IgD-negative memory B cell (primary cell): ENCODE measurements around the gene ARFGAP3. TPM values are rescaled to one million over a fixed set of nuclear protein-coding genes. Genes with fewer than 3 reads are reported as not detected.

Experiments used
- H3K27ac Mint-ChIP-seq, 3 donors: one replicate each; pipeline ENCODE4 v1.8.0; 2020 to 2022; ENCODE audit warnings: mild to moderate bottlenecking in 3 of 3, mixed read lengths in 3 of 3, moderate library complexity in 1 of 3
- H3K27me3 Mint-ChIP-seq: one replicate; pipeline ENCODE4 v1.8.0; 2021; ENCODE audit warnings: mixed read lengths
- H3K36me3 Mint-ChIP-seq: one replicate; pipeline ENCODE4 v1.8.0; 2020; ENCODE audit warnings: mild to moderate bottlenecking, mixed read lengths
- H3K4me1 Mint-ChIP-seq, 3 donors: one replicate each; pipeline ENCODE4 v1.8.0; 2020 to 2022; ENCODE audit warnings: mixed read lengths in 3 of 3, mild to moderate bottlenecking in 1 of 3
- H3K4me3 Mint-ChIP-seq, 4 donors: one replicate each; pipeline ENCODE4 v1.8.0; 2020 to 2022; ENCODE audit warnings: mild to moderate bottlenecking in 4 of 4, mixed read lengths in 4 of 4, moderate library complexity in 3 of 4
- H3K9me3 Mint-ChIP-seq, 3 donors: one replicate each; pipeline ENCODE4 v1.8.0; 2020 to 2021; ENCODE audit warnings: mixed read lengths in 3 of 3, mild to moderate bottlenecking in 1 of 3
- polyA plus RNA-seq: library from polyadenylated mRNA; unstranded; fragments of 300-500 nt; fragmentation: Illumina TruSeq; gene quantifications from one replicate; pipeline ENCODE4 v1.2.3, GENCODE V29; 2021

Gene ARFGAP3
- polyA plus RNA-seq, 1 donor from 2014 or later: 25.5 TPM

GRCh38 chr22:42831712-42832111 lies 25.4 kb downstream of the ARFGAP3 start:
- H3K4me1 Mint-ChIP-seq: peaks cover 0 to 5% (median 2%) of the 10 kb centered on the region in 3 donors
- H3K36me3 Mint-ChIP-seq: peaks cover 5% of the 10 kb centered on the region
- no peak overlapping the region for H3K27ac Mint-ChIP-seq

GRCh38 chr22:42830161-42830560 lies 26.9 kb downstream of the ARFGAP3 start:
- Mint-ChIP-seq H3K4me1 (peaks cover 0 to 3% (median 1%) of the 10 kb centered on the region in 3 donors), H3K27ac (no peak overlapping the region), H3K9me3 (no peaks in the 10 kb centered on the region), H3K4me3 (no peak overlapping the region), H3K27me3 (no peaks in the 10 kb centered on the region), H3K36me3 (peaks cover 5% of the 10 kb centered on the region)

More at GRCh38 chr22:42831712-42832111, 25.4 kb downstream of the ARFGAP3 start:
- Mint-ChIP-seq H3K4me3 (no peak overlapping the region), H3K9me3 (no peaks in the 10 kb centered on the region), H3K27me3 (no peaks in the 10 kb centered on the region)

DNA sequence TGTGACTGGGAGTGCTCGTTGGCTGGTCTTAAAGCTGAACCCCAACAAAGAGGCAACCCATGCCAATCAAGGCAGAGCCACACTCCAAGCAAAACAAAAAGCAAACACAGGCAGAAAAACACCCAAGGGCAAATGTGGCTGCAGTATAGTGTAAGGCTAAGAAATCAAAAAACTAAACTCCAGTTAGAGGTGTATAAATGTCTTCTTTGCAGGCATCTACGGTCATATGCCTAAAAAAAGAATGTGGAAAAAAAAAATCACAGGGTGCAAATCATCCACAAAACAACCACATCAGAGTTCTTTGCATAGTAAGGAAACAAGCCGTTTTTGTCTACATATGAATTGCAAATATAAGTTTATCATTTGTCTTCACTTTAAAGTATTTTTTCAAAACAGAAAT lies 27.8 kb downstream of the ARFGAP3 start:
- H3K27ac Mint-ChIP-seq: peak overlapping the region in 1 of 3 donors; percentile 55
- peaks cover 3% of the 10 kb centered on the region for H3K36me3 Mint-ChIP-seq
- no peak overlapping the region for H3K4me3 Mint-ChIP-seq
- no peaks in the 10 kb centered on the region for H3K9me3 Mint-ChIP-seq
- peaks cover 0 to 3% (median 0%) of the 10 kb centered on the region in 3 donors for H3K4me1 Mint-ChIP-seq
- H3K27me3 Mint-ChIP-seq: no peaks in the 10 kb centered on the region

DNA sequence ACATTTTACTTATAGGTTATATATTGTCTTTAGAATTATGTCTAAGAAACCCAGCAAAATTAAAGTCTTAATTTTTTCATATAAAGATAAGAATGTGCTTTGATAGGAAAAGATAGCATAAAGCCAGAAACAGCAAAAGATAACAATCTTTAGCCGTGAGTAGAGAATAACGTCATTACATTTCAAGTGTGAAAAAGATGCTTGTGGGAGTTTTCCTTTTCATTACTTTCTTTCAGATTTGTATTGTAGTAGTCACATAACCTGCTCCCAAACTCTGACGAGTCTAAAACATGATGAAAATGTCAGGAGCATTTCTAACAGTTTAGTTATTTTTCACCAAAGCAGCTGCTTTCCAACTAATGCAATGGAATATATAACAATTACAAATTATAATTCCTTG lies 31.3 kb downstream of the ARFGAP3 start:
- Mint-ChIP-seq H3K4me1 (peaks cover 0 to 4% (median 1%) of the 10 kb centered on the region in 3 donors), H3K9me3 (no peaks in the 10 kb centered on the region), H3K4me3 (no peak overlapping the region), H3K36me3 (peaks cover 7% of the 10 kb centered on the region), H3K27me3 (no peaks in the 10 kb centered on the region), H3K27ac (no peak overlapping the region)

GRCh38 chr22:42821386-42821785 lies 35.7 kb downstream of the ARFGAP3 start:
- Mint-ChIP-seq H3K27me3 (no peaks in the 10 kb centered on the region), H3K4me1 (peaks cover 1 to 4% (median 4%) of the 10 kb centered on the region in 3 donors), H3K9me3 (no peaks in the 10 kb centered on the region), H3K36me3 (peaks cover 5% of the 10 kb centered on the region), H3K4me3 (no peak overlapping the region), H3K27ac (no peak overlapping the region)

- Mint-ChIP-seq H3K27me3 (no peaks in the 10 kb centered on the region), H3K9me3 (no peaks in the 10 kb centered on the region), H3K4me1 (peaks cover 1 to 4% (median 4%) of the 10 kb centered on the region in 3 donors), H3K36me3 (peaks cover 5% of the 10 kb centered on the region), H3K27ac (no peak overlapping the region), H3K4me3 (no peak overlapping the region)
These were observed 36.9 kb downstream of the ARFGAP3 start for GRCh38 chr22:42820045-42820763.

- Mint-ChIP-seq H3K9me3 (no peaks in the 10 kb centered on the region), H3K36me3 (peaks cover 5% of the 10 kb centered on the region), H3K4me3 (no peak overlapping the region), H3K27ac (no peak overlapping the region), H3K27me3 (no peaks in the 10 kb centered on the region), H3K4me1 (peaks cover 1 to 4% (median 4%) of the 10 kb centered on the region in 3 donors)
These were observed 37.5 kb downstream of the ARFGAP3 start for GRCh38 chr22:42819412-42820044.

DNA sequence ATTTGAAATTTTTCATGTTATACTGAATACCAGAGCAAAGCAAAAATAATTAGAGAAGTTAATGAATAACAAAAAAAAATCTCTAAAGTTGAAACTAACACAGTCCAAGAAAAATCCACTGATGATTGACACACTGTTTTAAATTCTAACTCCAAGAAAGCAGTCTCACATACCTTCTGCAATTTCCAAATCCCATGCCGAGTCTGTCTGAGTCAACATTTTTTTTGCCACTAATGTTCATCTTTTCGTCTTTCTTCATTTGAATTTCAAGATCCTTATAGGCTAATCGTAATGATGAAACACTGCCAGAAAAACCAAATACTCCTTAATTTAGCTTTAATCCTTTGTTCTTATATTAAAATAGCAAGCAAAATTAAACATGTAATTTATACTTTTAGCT lies 39.5 kb downstream of the ARFGAP3 start:
- peaks cover 1 to 4% (median 4%) of the 10 kb centered on the region in 3 donors for H3K4me1 Mint-ChIP-seq
- no peaks in the 10 kb centered on the region for H3K9me3 Mint-ChIP-seq
- H3K4me3 Mint-ChIP-seq: no peak overlapping the region
- no peak overlapping the region for H3K27ac Mint-ChIP-seq
- H3K27me3 Mint-ChIP-seq: no peaks in the 10 kb centered on the region
- H3K36me3 Mint-ChIP-seq: peaks cover 5% of the 10 kb centered on the region

DNA sequence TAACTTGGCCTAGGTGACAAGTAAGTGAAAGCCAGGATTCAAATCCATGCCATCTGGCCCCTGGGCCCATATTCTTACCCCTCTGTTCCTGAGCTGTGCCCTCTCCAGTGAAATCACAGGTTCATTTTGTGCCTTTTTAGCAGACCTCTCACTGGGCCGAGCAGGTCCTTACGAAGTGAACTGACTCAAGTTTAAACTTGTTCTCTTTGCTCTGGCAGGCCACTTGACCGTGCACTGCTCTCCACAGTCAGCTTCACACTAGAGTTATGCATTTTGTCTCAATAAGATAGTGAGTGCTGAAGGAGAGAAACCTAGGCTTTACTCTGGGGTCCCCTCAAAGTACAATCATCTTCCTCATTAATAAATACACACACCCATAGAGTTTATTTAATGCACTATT lies 40.7 kb downstream of the ARFGAP3 start:
- peaks cover 0 to 4% (median 0%) of the 10 kb centered on the region in 3 donors for H3K4me1 Mint-ChIP-seq
- H3K27ac Mint-ChIP-seq: no peak overlapping the region
- no peaks in the 10 kb centered on the region for H3K36me3 Mint-ChIP-seq
- H3K27me3 Mint-ChIP-seq: no peaks in the 10 kb centered on the region
- H3K9me3 Mint-ChIP-seq: no peaks in the 10 kb centered on the region
- H3K4me3 Mint-ChIP-seq: no peak overlapping the region

GRCh38 chr22:42814616-42815015 lies 42.5 kb downstream of the ARFGAP3 start:
- Mint-ChIP-seq H3K27ac (no peak overlapping the region), H3K36me3 (no peaks in the 10 kb centered on the region), H3K4me1 (no peaks in the 10 kb centered on the region), H3K9me3 (no peaks in the 10 kb centered on the region), H3K27me3 (no peaks in the 10 kb centered on the region), H3K4me3 (no peak overlapping the region)

GRCh38 chr22:42814215-42814614 lies 42.9 kb downstream of the ARFGAP3 start:
- no peaks in the 10 kb centered on the region for H3K4me1 Mint-ChIP-seq
- no peak overlapping the region for H3K27ac Mint-ChIP-seq
- no peak overlapping the region for H3K4me3 Mint-ChIP-seq
- no peaks in the 10 kb centered on the region for H3K9me3 Mint-ChIP-seq
- no peaks in the 10 kb centered on the region for H3K36me3 Mint-ChIP-seq
- no peaks in the 10 kb centered on the region for H3K27me3 Mint-ChIP-seq

GRCh38 chr22:42813501-42813900 lies 43.6 kb downstream of the ARFGAP3 start:
- H3K4me3 Mint-ChIP-seq: no peak overlapping the region
- H3K27ac Mint-ChIP-seq: no peak overlapping the region
- peaks cover 2% of the 10 kb centered on the region for H3K36me3 Mint-ChIP-seq
- no peaks in the 10 kb centered on the region for H3K4me1 Mint-ChIP-seq
- H3K27me3 Mint-ChIP-seq: no peaks in the 10 kb centered on the region
- H3K9me3 Mint-ChIP-seq: no peaks in the 10 kb centered on the region

DNA sequence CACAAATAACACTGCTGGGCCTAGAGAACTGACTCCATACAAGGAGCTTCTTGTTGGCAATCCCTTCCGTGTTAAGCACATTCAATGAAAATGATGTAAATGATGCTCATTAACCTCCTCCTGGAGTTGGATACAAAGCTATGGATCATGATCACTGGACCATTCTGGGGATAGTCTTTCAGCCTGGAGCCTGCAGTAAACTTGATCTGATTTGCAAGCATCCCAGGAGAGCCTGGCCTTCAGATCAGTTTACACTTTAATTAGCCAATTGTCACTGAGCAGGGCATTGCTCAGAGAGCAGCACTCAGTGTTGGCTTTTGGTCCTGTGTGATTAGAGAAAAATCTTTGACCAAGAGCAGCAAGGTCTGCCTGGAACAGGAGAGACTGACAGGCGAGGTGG lies 45.6 kb downstream of the ARFGAP3 start:
- Mint-ChIP-seq H3K27ac (no peak overlapping the region), H3K36me3 (peaks cover 10% of the 10 kb centered on the region), H3K27me3 (no peaks in the 10 kb centered on the region), H3K9me3 (no peaks in the 10 kb centered on the region), H3K4me1 (no peaks in the 10 kb centered on the region), H3K4me3 (no peak overlapping the region)

GRCh38 chr22:42808521-42808920 lies 48.6 kb downstream of the ARFGAP3 start:
- H3K4me1 Mint-ChIP-seq: peaks cover 0 to 1% (median 0%) of the 10 kb centered on the region in 3 donors
- H3K4me3 Mint-ChIP-seq: no peak overlapping the region
- H3K27me3 Mint-ChIP-seq: no peaks in the 10 kb centered on the region
- peaks cover 10% of the 10 kb centered on the region for H3K36me3 Mint-ChIP-seq
- H3K9me3 Mint-ChIP-seq: no peaks in the 10 kb centered on the region
- H3K27ac Mint-ChIP-seq: no peak overlapping the region

DNA sequence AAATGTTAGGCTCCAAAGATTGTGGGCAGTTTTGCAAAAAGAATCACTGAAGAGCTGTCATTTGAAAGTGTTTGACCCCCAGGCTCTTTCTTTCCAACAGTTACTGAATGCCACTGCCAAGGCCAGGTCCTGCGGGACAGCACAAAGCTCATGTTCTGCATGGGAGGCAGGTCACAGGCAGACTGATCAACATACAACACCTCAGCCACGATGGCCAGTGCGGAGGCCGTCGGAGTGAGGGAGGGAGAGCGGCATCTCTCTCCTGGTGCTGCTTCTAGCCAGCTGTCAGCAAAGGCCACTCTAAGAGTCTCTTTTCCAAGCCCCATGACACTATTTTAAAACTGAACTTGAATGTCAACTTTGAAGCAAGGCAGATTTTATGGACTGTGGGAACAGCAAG lies 49.9 kb downstream of the ARFGAP3 start:
- Mint-ChIP-seq H3K4me1 (peaks cover 0 to 1% (median 0%) of the 10 kb centered on the region in 3 donors), H3K36me3 (peaks cover 10% of the 10 kb centered on the region), H3K27me3 (no peaks in the 10 kb centered on the region), H3K4me3 (no peak overlapping the region), H3K27ac (no peak overlapping the region), H3K9me3 (no peaks in the 10 kb centered on the region)
